ENCODE results near the gene MYRIP. TPM values are rescaled to one million over a fixed set of nuclear protein-coding genes. Genes with fewer than 3 reads are reported as not detected.

MYRIP gene
- total RNA-seq, 4 donors from 2014 or later: 0.66 to 3.1 (median 2.6) TPM

DNA sequence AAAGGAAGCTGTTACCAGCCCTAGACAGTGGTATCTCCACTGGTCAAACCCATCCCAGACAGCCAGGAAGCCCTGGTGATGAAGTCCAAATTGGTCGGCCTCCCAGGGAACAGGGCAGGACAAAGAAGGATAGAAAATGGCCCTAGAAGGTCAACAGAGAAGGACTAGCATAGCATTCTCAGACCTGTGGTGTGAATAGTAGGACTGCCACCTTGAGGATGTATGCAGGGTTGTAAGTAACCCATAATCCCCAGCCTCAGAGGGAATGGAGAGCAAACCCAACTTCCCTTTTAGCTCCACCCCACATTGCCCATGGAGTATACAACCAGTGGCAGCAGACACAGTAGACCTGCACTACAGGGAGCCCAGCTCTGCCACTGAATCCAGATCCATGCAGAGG, 431.5 kb downstream of the MYRIP start:
- intact Hi-C loops (cut with DNase I): no loop called here
- DNase-seq: no peak
- H3K4me1 ChIP-seq: no peaks in the 10 kb centered on the region
- no peak overlapping the region for H3K27ac ChIP-seq
- H3K9me3 ChIP-seq: no peaks in the 10 kb centered on the region
- no peak overlapping the region for H3K4me3 ChIP-seq
- H3K36me3 ChIP-seq: no peaks in the 10 kb centered on the region
- TF ChIP-seq, protein P1, sequence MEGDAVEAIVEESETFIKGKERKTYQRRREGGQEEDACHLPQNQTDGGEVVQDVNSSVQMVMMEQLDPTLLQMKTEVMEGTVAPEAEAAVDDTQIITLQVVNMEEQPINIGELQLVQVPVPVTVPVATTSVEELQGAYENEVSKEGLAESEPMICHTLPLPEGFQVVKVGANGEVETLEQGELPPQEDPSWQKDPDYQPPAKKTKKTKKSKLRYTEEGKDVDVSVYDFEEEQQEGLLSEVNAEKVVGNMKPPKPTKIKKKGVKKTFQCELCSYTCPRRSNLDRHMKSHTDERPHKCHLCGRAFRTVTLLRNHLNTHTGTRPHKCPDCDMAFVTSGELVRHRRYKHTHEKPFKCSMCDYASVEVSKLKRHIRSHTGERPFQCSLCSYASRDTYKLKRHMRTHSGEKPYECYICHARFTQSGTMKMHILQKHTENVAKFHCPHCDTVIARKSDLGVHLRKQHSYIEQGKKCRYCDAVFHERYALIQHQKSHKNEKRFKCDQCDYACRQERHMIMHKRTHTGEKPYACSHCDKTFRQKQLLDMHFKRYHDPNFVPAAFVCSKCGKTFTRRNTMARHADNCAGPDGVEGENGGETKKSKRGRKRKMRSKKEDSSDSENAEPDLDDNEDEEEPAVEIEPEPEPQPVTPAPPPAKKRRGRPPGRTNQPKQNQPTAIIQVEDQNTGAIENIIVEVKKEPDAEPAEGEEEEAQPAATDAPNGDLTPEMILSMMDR (IDR thresholded peaks at IDR 0.05): no peak
- no peak for TF ChIP-seq POLR2A (IDR thresholded peaks at IDR 0.05)
- WGBS, 2 donors: 82 to 86% methylated on average over 1 of the region's 1 CpG
- no peaks in the 10 kb centered on the region for H3K27me3 ChIP-seq

DNA sequence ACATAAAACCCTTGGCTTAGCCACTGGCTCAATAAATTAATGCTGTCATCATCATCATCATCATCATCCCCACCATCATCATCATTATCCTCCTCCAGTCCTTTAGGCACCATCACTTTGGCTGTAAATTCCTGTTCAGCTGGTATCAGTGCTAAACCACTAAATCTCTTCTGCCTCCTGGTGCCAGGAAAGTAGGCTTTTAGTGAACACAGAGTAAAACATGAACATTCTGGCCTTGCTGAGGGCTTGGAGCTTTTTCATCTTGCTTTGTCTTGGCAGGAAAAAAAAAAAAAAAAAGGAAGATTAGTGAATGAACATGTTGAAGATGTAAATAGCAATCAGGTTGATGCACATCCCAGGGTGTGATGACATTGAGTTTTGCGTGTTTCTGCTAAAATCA, 432.8 kb downstream of the MYRIP start:
- Histone ChIP-seq H3K27me3 (no peaks in the 10 kb centered on the region), H3K4me3 (no peak overlapping the region), H3K36me3 (no peaks in the 10 kb centered on the region), H3K9me3 (no peaks in the 10 kb centered on the region), H3K27ac (no peak overlapping the region), H3K4me1 (no peaks in the 10 kb centered on the region)
- intact Hi-C loops (cut with DNase I): no loop called here
- WGBS, 2 donors: 40 to 60% methylated on average over 1 of the region's 1 CpG
- TF ChIP-seq, protein P1 (IDR thresholded peaks at IDR 0.05): no peak
- no peak for TF ChIP-seq POLR2A (IDR thresholded peaks at IDR 0.05)
- no peak for DNase-seq

DNA sequence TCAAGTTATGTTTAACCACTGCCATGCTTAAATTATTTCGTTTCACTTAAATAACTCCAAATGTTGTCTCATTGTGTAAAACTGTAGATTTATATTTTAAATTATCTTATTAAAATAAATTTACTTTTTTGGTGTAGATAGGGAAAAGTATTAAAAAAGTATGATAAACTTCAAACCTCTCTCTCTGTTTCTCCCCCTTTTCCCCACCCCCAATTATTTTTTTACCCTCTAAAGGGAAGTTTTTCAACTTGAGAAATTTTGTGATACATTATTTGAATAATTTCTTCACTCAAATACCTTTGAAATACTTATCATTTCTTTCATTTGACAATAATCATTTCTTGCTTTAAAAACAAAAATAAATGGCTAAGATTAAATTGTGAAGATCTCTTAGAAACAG, 433.2 kb downstream of the MYRIP start:
- 35 to 60% methylated on average over 1 of the region's 1 CpG for WGBS, 2 donors
- Histone ChIP-seq H3K27me3 (no peaks in the 10 kb centered on the region), H3K4me1 (no peaks in the 10 kb centered on the region), H3K36me3 (no peaks in the 10 kb centered on the region), H3K27ac (no peak overlapping the region), H3K4me3 (no peak overlapping the region), H3K9me3 (no peaks in the 10 kb centered on the region)
- intact Hi-C loops (cut with DNase I): no loop called here
- DNase-seq: no peak
- TF ChIP-seq, protein P1 (IDR thresholded peaks at IDR 0.05): no peak
- no peak for TF ChIP-seq POLR2A (IDR thresholded peaks at IDR 0.05)

DNA sequence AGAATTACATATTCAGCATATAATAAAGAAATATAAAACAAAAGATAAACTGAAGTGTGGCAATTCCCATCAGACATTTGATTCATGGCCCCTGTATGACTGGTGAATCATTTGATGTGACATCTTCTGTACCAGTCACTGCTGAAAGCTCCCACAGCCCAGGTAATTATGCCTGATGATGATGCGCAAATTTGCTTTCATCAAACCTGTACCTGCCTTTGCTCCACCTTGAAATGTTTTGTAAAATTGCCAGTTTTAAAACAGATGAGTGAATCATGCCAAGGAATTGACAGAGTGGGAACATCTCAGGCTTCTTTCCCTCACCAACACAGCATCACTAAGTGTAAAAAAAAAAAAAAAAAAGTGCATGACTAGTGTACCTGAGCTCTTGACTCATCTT, 433.6 kb downstream of the MYRIP start:
- 40 to 47% methylated on average over 1 of the region's 1 CpG for WGBS, 2 donors
- intact Hi-C loops (cut with DNase I): no loop called here
- Histone ChIP-seq H3K36me3 (no peaks in the 10 kb centered on the region), H3K9me3 (no peaks in the 10 kb centered on the region), H3K4me3 (no peak overlapping the region), H3K27me3 (no peaks in the 10 kb centered on the region), H3K27ac (no peak overlapping the region), H3K4me1 (no peaks in the 10 kb centered on the region)
- TF ChIP-seq, protein P1 (IDR thresholded peaks at IDR 0.05): no peak
- TF ChIP-seq POLR2A (IDR thresholded peaks at IDR 0.05): no peak
- no peak for DNase-seq

DNA sequence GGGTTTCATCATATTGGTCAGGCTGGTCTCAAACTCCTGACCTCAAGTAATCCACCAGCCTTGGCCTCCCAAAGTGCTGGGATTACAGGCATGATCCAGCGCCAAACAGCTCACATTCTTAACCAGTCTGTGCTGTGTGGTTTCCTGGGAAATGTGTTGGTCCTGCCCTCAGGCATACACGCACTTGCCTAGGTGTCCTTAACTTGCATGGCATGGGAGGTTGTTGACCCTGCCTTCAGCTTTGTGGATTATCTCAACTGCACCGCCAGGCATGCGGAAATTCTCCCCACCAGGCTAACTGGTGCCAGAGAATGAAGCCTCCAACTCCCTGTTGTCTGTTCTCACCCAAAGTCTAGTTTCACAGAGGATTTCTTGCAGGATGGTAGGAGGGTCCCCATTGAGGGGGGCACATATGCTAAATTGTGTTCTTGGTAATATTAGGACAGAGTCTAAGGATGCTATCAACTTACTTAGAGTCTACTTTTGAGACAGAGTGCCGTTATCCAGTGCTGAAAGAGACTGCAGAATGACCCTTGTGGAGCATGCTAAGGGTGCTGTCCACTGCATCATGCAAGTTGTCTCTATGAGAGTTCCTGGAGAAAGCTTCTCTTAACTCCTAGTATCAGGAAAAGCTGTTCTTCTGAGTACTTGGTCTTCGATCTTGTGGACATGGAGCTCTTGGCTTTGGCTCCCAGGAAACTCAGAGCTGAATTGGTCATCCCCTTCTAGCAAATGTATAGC, 438.5 kb downstream of the MYRIP start:
- TF ChIP-seq POLR2A (IDR thresholded peaks at IDR 0.05): no peak
- TF ChIP-seq, protein P1 (IDR thresholded peaks at IDR 0.05): no peak
- Histone ChIP-seq H3K4me3 (no peak overlapping the region), H3K27me3 (no peaks in the 10 kb centered on the region), H3K27ac (no peak overlapping the region), H3K9me3 (no peaks in the 10 kb centered on the region), H3K36me3 (no peaks in the 10 kb centered on the region), H3K4me1 (no peaks in the 10 kb centered on the region)
- DNase-seq: no peak
- intact Hi-C loops (cut with DNase I): no loop called here
- 88 to 94% methylated on average over 2 to 6 of the region's 6 CpGs for WGBS, 2 donors
